ENCODE data around the gene STAT3. TPM values are rescaled to one million over a fixed set of nuclear protein-coding genes. Genes with fewer than 3 reads are reported as not detected.

STAT3 gene
- total RNA-seq, 3 donors from 2014 or later (not counting 1 experiment from before 2014, with no cell fraction given) = 190 to 246 (median 206) TPM

DNA sequence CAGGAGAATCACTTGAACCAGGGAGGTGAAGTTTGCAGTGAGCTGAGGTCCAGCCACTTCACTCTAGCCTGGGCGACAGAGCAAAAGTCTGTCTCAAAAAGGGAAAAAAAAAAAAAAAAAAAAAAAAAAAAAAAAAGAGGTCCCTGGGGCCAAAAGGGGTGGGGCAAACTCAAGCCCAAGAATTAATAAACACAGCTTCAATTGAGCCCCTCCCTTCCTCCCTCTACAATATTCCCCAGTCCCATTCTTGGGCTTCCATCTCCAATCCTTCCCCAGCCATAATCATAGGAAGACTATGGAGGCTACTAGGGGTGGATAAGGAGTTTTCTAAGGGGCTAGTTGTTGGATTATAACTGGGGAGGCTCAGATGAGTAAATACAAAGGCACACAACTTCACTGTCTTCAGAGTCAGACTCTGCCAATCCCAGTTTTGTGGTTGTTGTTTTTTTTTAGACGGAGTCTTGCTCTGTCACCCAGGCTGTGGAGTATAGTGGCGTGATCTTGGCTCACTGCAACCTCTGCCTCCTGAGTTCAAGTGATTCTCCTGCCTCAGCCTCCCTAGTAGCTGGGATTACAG, 25.3 kb upstream of the STAT3 start:
- H3K36me3 Mint-ChIP-seq = no peaks in the 10 kb centered on the region
- ATAC-seq (no peak), DNase-seq (no peak)
- peaks cover 7 to 9% of the 10 kb centered on the region in 2 donors for H3K27me3 Mint-ChIP-seq (ENCODE audit: low read depth in 2 of 2)
- intact Hi-C loops (cut with micrococcal nuclease) = no loop called here
- Histone ChIP-seq H3K4me1 (ENCODE audit: control insufficient read depth, insufficient read depth, low read length) (peaks cover 7% of the 10 kb centered on the region), H3K27ac (ENCODE audit: low read length) (no peak overlapping the region), H3K4me3 (ENCODE audit: low read length) (no peak overlapping the region), H3K9me3 (ENCODE audit: control insufficient read depth, insufficient read depth, low read length) (no peaks in the 10 kb centered on the region), H3K36me3 (ENCODE audit: control insufficient read depth, insufficient read depth, low read length) (no peaks in the 10 kb centered on the region), H3K27me3 (ENCODE audit: control insufficient read depth, insufficient read depth, low read length) (no peaks in the 10 kb centered on the region)
- 79% methylated on average over 3 of the region's 3 CpGs for whole genome bisulfite sequencing (ENCODE audit: insufficient coverage)
- TF ChIP-seq, protein P1, sequence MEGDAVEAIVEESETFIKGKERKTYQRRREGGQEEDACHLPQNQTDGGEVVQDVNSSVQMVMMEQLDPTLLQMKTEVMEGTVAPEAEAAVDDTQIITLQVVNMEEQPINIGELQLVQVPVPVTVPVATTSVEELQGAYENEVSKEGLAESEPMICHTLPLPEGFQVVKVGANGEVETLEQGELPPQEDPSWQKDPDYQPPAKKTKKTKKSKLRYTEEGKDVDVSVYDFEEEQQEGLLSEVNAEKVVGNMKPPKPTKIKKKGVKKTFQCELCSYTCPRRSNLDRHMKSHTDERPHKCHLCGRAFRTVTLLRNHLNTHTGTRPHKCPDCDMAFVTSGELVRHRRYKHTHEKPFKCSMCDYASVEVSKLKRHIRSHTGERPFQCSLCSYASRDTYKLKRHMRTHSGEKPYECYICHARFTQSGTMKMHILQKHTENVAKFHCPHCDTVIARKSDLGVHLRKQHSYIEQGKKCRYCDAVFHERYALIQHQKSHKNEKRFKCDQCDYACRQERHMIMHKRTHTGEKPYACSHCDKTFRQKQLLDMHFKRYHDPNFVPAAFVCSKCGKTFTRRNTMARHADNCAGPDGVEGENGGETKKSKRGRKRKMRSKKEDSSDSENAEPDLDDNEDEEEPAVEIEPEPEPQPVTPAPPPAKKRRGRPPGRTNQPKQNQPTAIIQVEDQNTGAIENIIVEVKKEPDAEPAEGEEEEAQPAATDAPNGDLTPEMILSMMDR (IDR thresholded peaks at IDR 0.05) = no peak
- no peaks in the 10 kb centered on the region for H3K9me3 Mint-ChIP-seq
- no peak overlapping the region for H3K4me3 Mint-ChIP-seq
- peaks cover 0 to 8% of the 10 kb centered on the region in 2 donors for H3K4me1 Mint-ChIP-seq
- H3K27ac Mint-ChIP-seq = no peak overlapping the region

DNA sequence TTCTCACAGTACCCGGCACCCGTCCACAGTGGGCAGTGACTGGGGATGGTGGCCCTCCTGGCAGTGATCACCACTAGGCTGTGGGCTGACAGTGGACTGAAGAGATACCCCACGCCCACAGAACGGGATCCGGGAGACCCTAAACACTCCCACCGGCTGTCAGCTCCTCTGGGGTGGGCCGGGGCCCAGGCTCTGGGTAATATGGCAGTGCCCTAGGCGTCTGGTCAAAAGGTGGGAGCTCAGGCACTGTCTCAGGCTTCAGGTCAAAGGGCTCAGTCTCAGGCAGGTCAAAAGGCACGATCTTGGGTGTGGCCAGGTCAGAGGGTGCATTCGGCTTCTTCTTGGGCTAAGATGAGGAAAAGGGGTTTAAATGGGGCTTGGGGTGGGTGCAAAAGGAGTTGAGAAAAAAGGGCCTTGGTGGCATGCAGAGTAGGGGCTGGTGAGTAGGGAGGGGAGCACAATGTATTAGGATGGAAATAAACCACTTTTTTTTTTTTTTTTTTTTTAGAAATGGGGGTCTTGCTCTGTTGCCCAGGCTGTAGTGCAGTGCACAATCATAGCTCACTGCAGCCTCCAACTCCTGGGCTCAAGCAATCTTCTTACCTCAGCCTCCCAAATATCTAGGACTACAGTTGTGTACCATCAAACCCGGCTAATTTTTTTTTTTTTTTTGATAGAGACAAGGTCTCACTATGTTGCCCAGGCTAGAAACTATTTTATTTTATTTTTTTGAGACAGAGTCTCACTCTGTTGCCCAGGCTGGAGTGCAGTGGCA, 23.9 kb upstream of the STAT3 start:
- H3K4me3 ChIP-seq (ENCODE audit: low read length) = no peak overlapping the region
- no peaks in the 10 kb centered on the region for H3K9me3 ChIP-seq (ENCODE audit: control insufficient read depth, insufficient read depth, low read length)
- no peaks in the 10 kb centered on the region for H3K27me3 ChIP-seq (ENCODE audit: control insufficient read depth, insufficient read depth, low read length)
- H3K36me3 ChIP-seq (ENCODE audit: control insufficient read depth, insufficient read depth, low read length) = no peaks in the 10 kb centered on the region
- no peak overlapping the region for H3K27ac Mint-ChIP-seq
- H3K9me3 Mint-ChIP-seq = no peaks in the 10 kb centered on the region
- intact Hi-C loops (cut with micrococcal nuclease) = no loop called here
- DNase-seq (no peak), ATAC-seq (no peak)
- H3K27me3 Mint-ChIP-seq (ENCODE audit: low read depth in 2 of 2) = peaks cover 7 to 11% of the 10 kb centered on the region in 2 donors
- H3K4me1 ChIP-seq (ENCODE audit: control insufficient read depth, insufficient read depth, low read length) = peaks cover 7% of the 10 kb centered on the region
- H3K36me3 Mint-ChIP-seq = no peaks in the 10 kb centered on the region
- TF ChIP-seq, protein P1 (IDR thresholded peaks at IDR 0.05) = no peak
- peaks cover 6 to 13% of the 10 kb centered on the region in 2 donors for H3K4me1 Mint-ChIP-seq
- H3K4me3 Mint-ChIP-seq = no peak overlapping the region
- WGBS (ENCODE audit: insufficient coverage) = 94% methylated on average over 10 of the region's 11 CpGs
- no peak overlapping the region for H3K27ac ChIP-seq (ENCODE audit: low read length)

DNA sequence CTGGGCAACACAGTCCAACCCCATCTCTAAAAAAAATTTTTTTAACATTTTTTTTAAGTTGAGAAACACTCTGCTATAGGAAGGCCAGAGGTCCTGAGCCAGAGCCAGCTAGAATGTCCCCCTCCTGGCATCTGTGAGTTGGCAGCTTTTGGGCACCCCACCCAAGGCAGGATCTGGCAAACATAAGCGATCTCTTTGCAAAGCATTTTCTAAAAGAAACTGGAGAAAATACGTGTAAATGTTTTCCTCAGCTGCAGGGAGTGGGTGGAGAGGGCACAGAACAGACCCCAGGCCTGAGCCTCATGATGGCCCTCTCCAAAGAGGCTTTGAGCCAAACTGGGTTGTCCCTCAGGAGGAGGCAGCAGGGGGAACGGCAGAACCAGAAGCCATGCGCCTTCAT, 23.1 kb upstream of the STAT3 start:
- Histone ChIP-seq H3K4me1 (ENCODE audit: control insufficient read depth, insufficient read depth, low read length) (peaks cover 8% of the 10 kb centered on the region), H3K36me3 (ENCODE audit: control insufficient read depth, insufficient read depth, low read length) (no peaks in the 10 kb centered on the region), H3K9me3 (ENCODE audit: control insufficient read depth, insufficient read depth, low read length) (no peaks in the 10 kb centered on the region), H3K27me3 (ENCODE audit: control insufficient read depth, insufficient read depth, low read length) (no peaks in the 10 kb centered on the region), H3K27ac (ENCODE audit: low read length) (no peak overlapping the region), H3K4me3 (ENCODE audit: low read length) (no peak overlapping the region)
- DNase-seq = no peak
- no peak for ATAC-seq
- WGBS (ENCODE audit: insufficient coverage) = 77% methylated on average over 2 of the region's 4 CpGs
- no peaks in the 10 kb centered on the region for H3K36me3 Mint-ChIP-seq
- H3K9me3 Mint-ChIP-seq = no peaks in the 10 kb centered on the region
- H3K4me1 Mint-ChIP-seq = peaks cover 6 to 13% of the 10 kb centered on the region in 2 donors
- no peak overlapping the region for H3K27ac Mint-ChIP-seq
- H3K4me3 Mint-ChIP-seq = no peak overlapping the region
- intact Hi-C loops (cut with micrococcal nuclease) = no loop called here
- peaks cover 7 to 11% of the 10 kb centered on the region in 2 donors for H3K27me3 Mint-ChIP-seq (ENCODE audit: low read depth in 2 of 2)
- TF ChIP-seq, protein P1 (IDR thresholded peaks at IDR 0.05) = no peak
